ENCODE data around the gene EPHB2.

EPHB2 gene

GRCh38 chr1:22807340-22807739 is 96.7 kb downstream of the EPHB2 start:
- TF ChIP-seq, protein P1, sequence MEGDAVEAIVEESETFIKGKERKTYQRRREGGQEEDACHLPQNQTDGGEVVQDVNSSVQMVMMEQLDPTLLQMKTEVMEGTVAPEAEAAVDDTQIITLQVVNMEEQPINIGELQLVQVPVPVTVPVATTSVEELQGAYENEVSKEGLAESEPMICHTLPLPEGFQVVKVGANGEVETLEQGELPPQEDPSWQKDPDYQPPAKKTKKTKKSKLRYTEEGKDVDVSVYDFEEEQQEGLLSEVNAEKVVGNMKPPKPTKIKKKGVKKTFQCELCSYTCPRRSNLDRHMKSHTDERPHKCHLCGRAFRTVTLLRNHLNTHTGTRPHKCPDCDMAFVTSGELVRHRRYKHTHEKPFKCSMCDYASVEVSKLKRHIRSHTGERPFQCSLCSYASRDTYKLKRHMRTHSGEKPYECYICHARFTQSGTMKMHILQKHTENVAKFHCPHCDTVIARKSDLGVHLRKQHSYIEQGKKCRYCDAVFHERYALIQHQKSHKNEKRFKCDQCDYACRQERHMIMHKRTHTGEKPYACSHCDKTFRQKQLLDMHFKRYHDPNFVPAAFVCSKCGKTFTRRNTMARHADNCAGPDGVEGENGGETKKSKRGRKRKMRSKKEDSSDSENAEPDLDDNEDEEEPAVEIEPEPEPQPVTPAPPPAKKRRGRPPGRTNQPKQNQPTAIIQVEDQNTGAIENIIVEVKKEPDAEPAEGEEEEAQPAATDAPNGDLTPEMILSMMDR (IDR thresholded peaks at IDR 0.05; ENCODE audit: low read depth, low read length), result no peak
- TF ChIP-seq MYC (IDR thresholded peaks at IDR 0.05; ENCODE audit: low read depth, low read length) (no peak), POLR2A (IDR thresholded peaks at IDR 0.05; ENCODE audit: extremely low read depth, insufficient read length) (no peak)
- TF ChIP-seq, protein P2, sequence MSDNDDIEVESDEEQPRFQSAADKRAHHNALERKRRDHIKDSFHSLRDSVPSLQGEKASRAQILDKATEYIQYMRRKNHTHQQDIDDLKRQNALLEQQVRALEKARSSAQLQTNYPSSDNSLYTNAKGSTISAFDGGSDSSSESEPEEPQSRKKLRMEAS (IDR thresholded peaks at IDR 0.05; ENCODE audit: low read depth, low read length), result no peak
- no peak overlapping the region for H3K4me3 ChIP-seq (ENCODE audit: low read depth, low read length)
- DNase-seq (ENCODE audit: low read depth), result no peak

DNA sequence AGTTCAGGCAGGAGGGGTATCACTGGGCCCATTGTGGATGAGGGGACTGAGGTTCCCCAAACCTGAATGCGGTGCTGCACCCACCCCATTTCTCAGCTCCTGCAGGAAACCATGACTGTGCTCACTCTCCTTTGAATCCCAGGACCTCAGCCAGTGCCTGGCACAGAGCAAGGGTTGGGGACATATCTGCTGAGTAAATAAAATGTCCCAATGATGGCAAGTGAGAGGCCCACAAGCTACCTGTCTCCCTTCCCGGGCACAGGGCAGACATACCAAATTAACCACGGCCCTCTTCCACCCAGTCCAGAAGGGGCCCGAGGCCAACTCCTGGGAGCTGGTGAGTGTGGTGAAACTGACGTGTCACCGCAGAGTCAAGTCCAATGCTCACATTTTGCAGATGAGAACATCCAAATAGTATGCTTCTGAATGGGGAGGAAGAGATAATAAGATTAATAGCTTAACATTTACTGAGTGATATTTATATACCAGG is 97.6 kb downstream of the EPHB2 start:
- TF ChIP-seq, protein P1 (IDR thresholded peaks at IDR 0.05; ENCODE audit: low read depth, low read length), result no peak
- TF ChIP-seq MYC (IDR thresholded peaks at IDR 0.05; ENCODE audit: low read depth, low read length) (no peak), POLR2A (IDR thresholded peaks at IDR 0.05; ENCODE audit: extremely low read depth, insufficient read length) (no peak)
- TF ChIP-seq, protein P2 (IDR thresholded peaks at IDR 0.05; ENCODE audit: low read depth, low read length), result no peak
- DNase-seq (ENCODE audit: low read depth), result no peak

DNA sequence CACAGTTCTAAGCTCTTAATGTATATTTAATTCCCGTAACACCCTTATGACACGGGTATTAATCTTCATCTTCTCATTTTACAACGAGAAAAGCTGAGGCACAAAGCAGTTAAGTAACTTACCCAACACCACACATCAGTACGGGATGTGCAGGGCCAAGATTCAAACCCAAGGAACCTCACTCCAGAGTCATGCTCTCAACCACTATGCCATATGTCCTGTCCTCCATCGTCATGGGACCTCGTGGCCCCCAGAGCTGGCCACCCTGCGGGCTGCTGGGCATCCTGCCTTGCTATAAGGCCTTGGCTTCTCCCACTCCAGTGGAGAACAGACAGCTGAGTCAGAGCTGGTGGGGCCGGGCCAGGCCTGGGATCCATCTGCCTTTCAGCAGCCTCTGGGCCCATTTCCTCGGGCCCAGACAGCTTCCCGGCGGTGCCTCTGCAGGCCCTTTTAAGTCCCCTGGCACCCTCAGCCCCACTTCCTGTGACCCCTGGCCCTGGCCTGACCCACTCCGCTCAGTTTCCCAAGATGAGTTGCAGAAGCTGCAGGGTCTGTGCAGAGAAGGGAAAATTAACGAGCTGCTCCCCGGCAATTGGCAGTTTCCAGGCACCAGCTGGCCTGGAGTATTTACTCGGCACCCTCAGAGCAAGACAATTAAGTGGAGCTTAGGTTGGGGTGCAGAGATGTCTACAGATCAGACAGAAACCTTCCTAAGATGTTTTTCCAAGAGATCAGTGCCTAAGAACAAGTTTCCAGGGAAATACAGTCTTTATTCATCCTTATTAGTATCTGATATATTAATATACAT is 98.2 kb downstream of the EPHB2 start:
- TF ChIP-seq, protein P2 (IDR thresholded peaks at IDR 0.05; ENCODE audit: low read depth, low read length), result no peak
- no peak for DNase-seq (ENCODE audit: low read depth)

More for the DNA sequence above, 97.6 kb downstream of the EPHB2 start:
- H3K4me3 ChIP-seq (ENCODE audit: low read depth, low read length), result no peak overlapping the region

DNA sequence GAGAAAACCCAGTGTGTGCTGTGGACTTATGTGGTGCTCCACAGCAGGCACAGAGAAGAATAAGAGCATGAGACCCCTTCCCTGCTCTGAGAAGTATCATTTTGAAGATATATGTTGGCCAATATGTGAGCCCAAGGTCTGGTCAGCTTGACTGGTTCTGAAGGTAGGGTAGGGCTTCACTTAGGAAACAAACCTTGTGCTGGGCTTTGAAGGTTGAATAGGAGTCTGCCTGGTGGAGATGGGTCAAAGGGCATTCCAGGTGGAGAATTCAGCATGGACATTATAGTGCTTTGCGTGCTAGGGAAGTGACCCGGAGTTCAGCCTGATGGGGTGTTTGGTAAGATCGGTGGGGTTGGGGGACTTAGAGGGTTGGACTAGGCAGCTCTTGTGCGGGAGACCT is 99.1 kb downstream of the EPHB2 start:
- DNase-seq (ENCODE audit: low read depth), result no peak
- H3K4me3 ChIP-seq (ENCODE audit: low read depth, low read length), result no peak overlapping the region
- no peak for TF ChIP-seq MYC (IDR thresholded peaks at IDR 0.05; ENCODE audit: low read depth, low read length)

More for the DNA sequence above, 98.2 kb downstream of the EPHB2 start:
- no peak overlapping the region for H3K4me3 ChIP-seq (ENCODE audit: low read depth, low read length)

DNA sequence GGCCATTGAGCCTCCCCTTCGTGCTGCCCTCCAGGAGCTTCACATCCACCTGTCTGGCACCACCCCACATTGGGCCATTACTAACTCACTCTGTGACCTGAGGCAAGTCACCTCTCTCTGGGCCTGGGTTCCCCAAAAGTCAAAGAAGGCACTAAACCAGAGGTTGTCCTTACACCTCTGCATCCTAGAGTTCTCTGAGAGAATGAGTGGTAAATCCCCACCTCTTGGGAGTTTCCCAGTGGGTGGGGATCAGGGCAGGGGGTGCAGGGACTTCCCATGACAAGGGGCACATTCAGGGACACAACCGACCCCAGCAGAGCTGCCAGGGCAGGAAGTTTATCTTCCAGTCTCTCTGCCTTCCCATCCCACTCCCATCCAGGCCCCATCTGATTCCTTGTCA is 99.7 kb downstream of the EPHB2 start:
- TF ChIP-seq POLR2A (IDR thresholded peaks at IDR 0.05; ENCODE audit: extremely low read depth, insufficient read length), result no peak
- TF ChIP-seq MYC (IDR thresholded peaks at IDR 0.05; ENCODE audit: low read depth, low read length), result no peak
- TF ChIP-seq, protein P1 (IDR thresholded peaks at IDR 0.05; ENCODE audit: low read depth, low read length), result no peak
- TF ChIP-seq, protein P2 (IDR thresholded peaks at IDR 0.05; ENCODE audit: low read depth, low read length), result no peak
- no peak for DNase-seq (ENCODE audit: low read depth)
- no peak overlapping the region for H3K4me3 ChIP-seq (ENCODE audit: low read depth, low read length)

DNA sequence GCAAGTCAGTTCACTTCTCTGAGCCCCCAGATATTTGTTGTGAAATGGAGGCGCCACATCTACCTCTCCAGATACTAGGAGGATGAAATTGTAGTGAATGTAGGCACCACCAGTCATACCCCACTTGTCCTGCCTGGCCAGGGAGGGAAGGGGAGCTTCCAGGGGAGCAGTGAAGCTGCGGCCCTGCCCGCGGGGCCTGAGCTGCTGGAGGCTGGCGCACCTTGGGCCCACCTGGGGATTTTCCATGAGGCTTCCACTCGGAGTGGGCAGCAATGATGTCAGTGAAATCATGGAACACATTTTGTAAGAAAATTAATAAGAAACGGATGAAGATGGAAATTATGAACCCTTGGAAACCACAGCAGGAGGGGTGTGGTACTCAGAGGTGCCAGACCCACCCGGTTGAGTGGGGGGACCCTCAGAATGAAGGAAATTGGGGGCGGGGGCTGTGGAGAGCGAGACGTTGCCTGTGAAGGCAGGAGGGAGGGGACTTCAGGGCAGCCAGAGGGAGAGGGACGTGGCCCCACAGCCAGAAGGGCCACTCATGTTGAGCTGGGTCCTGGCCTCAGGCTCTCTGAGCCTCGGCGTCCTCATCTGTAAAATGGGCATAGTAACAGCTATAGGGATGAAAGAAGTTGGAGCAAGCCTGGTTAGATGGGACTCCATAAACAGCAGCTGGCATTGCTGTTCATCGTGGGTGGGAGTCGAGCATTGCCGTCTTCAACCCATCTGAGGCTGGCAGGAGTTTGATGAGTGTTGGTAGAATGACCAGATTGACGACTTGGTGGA is 101.6 kb downstream of the EPHB2 start:
- no peak overlapping the region for H3K4me3 ChIP-seq (ENCODE audit: low read depth, low read length)
- DNase-seq (ENCODE audit: low read depth), result no peak
- no peak for TF ChIP-seq POLR2A (IDR thresholded peaks at IDR 0.05; ENCODE audit: extremely low read depth, insufficient read length)
- TF ChIP-seq, protein P2 (IDR thresholded peaks at IDR 0.05; ENCODE audit: low read depth, low read length), result no peak
- TF ChIP-seq, protein P1 (IDR thresholded peaks at IDR 0.05; ENCODE audit: low read depth, low read length), result no peak
- TF ChIP-seq MYC (IDR thresholded peaks at IDR 0.05; ENCODE audit: low read depth, low read length), result no peak
